Ectodermal cell (in vitro differentiated cells): ENCODE results near the gene KAZN.

Experiments used
- H3K27ac ChIP-seq: 2 replicates; pipeline ENCODE4 v1.7.0; 2013; ENCODE audit warnings: mild to moderate bottlenecking, low read depth, low read length; ENCODE audit not compliant: insufficient read depth, poor library complexity, severe bottlenecking
- H3K27me3 ChIP-seq: 2 replicates; pipeline ENCODE4 v1.7.0; 2013; ENCODE audit warnings: mild to moderate bottlenecking, low read length; ENCODE audit not compliant: insufficient read depth, control insufficient read depth, poor library complexity, severe bottlenecking
- H3K36me3 ChIP-seq: one replicate; pipeline ENCODE4 v1.7.0; 2013; ENCODE audit warnings: low read length; ENCODE audit not compliant: control insufficient read depth, insufficient read depth
- H3K4me1 ChIP-seq: one replicate; pipeline ENCODE4 v1.7.0; 2013; ENCODE audit warnings: low read length; ENCODE audit not compliant: control insufficient read depth, insufficient read depth
- H3K4me3 ChIP-seq: 2 replicates; pipeline ENCODE4 v1.7.0; 2013; ENCODE audit warnings: low read depth, low read length, control low read depth; ENCODE audit not compliant: insufficient read depth
- H3K9me3 ChIP-seq: 2 replicates; pipeline ENCODE4 v1.7.0; 2013; ENCODE audit warnings: mild to moderate bottlenecking, low read length, moderate library complexity; ENCODE audit not compliant: control insufficient read depth
- WGBS, 2 experiments: methylation state at CpG; one replicate each; pipeline ENCODE4 v1.1.7; 2013; ENCODE audit warnings: missing lambda C conversion rate in 2 of 2; 5-methylcytosine and 5-hydroxymethylcytosine counted together

Gene KAZN

DNA sequence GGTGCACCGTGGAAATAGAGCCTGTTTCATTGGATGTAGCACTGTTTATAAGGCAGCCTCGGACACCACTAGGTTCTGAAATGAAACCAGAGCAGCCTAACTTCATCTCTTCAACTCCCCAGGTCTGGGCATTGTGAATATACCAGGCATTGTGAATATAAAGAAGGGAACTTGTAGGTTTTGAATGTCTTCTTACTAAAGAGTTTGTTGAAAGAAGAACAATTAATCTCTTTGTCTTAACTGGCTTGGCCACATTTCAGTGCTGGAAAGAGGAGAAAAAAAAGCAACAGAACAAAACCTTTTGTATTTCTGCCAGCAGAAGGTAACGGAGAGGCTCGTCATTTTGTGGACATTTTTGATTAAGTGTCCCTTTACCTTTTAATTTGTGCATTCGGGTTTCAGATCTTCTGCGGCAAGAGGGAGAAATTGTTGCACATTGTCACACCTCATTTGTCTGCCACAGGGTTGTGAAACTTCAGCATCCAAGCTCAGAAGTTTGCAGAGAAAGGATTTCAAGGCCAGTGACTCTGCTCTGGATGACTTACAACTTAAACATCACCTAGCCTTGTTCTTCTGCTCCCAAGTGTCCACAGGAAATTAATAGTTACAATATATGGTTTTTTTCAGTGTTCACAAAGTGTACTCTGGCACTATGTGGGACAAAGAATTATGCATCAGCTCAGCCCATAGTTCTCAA, 158.3 kb downstream of the KAZN start:
- Histone ChIP-seq H3K27me3 (no peaks in the 10 kb centered on the region), H3K9me3 (no peaks in the 10 kb centered on the region), H3K4me3 (no peak overlapping the region), H3K4me1 (peaks cover 22% of the 10 kb centered on the region), H3K27ac (no peak overlapping the region), H3K36me3 (no peaks in the 10 kb centered on the region)
- WGBS, 2 experiments, result 74 to 84% methylated on average over 6 of the region's 6 CpGs

DNA sequence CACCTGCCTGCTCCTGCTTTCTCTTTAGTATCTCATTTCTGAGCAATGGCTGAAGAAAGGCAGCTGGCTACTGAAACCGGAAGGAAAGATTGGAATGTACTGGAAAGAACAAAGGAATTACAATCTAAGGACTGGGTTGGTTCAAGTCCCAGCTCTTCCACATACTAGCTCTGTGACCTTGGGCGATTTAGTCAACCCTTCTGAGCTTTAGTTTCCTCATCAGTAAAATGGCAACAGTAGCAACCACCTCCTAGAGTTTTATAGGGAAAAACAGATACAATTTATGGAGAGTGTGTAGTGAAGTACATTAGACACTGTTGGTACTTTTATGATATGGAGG, 158.8 kb downstream of the KAZN start:
- no peak overlapping the region for H3K27ac ChIP-seq

DNA sequence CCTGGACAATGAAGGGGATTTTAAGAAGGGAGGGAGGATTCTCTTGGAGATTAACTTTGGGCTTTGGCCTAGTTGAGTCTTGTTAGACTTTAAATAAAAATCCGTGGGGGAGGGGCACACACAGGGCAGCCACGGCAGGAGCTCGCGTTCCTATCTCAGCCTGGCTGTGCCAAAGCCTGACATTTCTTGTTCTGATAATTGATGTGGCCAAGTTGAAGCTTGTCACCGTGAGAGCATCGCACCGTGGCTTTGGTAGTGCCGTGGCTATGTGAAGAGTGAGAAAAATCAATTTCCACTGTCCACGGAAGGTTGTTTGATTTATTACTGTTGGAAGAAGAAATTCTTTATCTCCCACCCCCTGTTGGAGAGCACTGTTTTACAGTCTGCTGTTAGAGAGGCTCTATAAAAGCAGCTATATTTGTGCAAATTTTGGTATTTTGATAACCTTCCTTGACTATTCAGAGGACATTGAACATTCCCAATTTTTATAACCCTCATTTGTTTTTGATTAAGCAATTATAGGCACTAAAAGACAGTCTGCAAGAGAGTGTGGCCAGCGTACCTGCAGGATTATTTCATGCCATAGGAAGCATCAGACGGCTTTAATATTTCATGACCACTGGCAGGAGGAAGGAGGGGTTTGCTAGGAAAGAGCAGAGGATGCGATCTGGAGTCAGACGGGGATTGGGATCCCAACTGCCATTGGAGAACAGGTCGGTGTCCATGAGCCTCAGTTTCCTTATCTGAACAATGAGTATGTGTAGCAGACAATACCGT, 160.7 kb downstream of the KAZN start:
- Histone ChIP-seq H3K27ac (no peak overlapping the region), H3K4me1 (peaks cover 23% of the 10 kb centered on the region), H3K9me3 (no peaks in the 10 kb centered on the region), H3K27me3 (no peaks in the 10 kb centered on the region), H3K4me3 (no peak overlapping the region), H3K36me3 (no peaks in the 10 kb centered on the region)
- WGBS, 2 experiments, result 61 to 63% methylated on average over 15 of the region's 15 CpGs

More for the DNA sequence above, 158.8 kb downstream of the KAZN start:
- Histone ChIP-seq H3K36me3 (no peaks in the 10 kb centered on the region), H3K4me3 (no peak overlapping the region), H3K27me3 (no peaks in the 10 kb centered on the region), H3K9me3 (no peaks in the 10 kb centered on the region), H3K4me1 (peaks cover 23% of the 10 kb centered on the region)
- 90 to 97% methylated on average over 2 of the region's 2 CpGs for WGBS, 2 experiments

DNA sequence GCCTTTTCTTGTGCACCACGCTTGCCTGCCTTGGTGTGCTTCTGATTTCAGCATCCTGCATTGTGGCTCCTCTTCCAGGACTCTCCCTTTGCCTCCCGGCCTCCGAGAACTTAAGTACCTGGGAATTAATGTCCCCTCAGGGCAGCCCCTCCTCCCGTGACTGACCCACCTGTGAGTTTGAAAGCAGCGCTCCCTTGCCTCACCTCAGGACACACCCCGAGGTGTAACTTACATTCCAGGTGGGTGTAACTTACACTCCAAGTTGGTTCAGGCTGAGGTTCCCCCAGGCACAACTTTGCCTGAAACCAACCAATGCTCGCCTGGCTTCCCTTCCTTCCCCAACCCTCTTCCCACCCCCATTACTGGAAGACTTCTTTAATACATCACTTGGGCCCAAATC, 161.4 kb downstream of the KAZN start:
- no peak overlapping the region for H3K27ac ChIP-seq
- 85 to 86% methylated on average over 7 of the region's 7 CpGs for WGBS, 2 experiments
- H3K27me3 ChIP-seq, result no peaks in the 10 kb centered on the region
- H3K4me3 ChIP-seq, result no peak overlapping the region
- H3K9me3 ChIP-seq, result no peaks in the 10 kb centered on the region
- H3K36me3 ChIP-seq, result no peaks in the 10 kb centered on the region
- H3K4me1 ChIP-seq, result peaks cover 23% of the 10 kb centered on the region

DNA sequence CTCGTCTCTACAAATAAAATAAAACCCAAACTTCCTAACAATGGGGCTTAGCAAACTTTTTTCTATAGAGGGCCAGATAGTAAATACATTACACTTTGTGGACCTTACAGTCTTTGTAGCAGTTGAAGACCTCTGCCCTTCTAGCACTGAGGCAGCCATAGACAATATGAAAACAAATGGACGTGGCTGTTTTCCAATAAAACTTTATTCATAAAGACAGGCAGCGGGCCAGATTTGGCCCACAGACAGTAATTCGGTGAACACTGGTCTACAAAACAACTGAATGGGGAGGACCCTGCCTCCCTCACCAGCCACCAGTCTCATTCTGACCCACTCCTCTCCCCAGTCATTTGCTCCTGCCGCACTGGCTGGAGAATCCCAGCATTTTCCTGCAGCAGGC, 162.3 kb downstream of the KAZN start:
- 86 to 93% methylated on average over 5 of the region's 5 CpGs for WGBS, 2 experiments
- H3K4me1 ChIP-seq, result peaks cover 23% of the 10 kb centered on the region
- no peaks in the 10 kb centered on the region for H3K9me3 ChIP-seq
- H3K4me3 ChIP-seq, result no peak overlapping the region
- H3K27me3 ChIP-seq, result no peaks in the 10 kb centered on the region
- H3K27ac ChIP-seq, result no peak overlapping the region
- no peaks in the 10 kb centered on the region for H3K36me3 ChIP-seq

DNA sequence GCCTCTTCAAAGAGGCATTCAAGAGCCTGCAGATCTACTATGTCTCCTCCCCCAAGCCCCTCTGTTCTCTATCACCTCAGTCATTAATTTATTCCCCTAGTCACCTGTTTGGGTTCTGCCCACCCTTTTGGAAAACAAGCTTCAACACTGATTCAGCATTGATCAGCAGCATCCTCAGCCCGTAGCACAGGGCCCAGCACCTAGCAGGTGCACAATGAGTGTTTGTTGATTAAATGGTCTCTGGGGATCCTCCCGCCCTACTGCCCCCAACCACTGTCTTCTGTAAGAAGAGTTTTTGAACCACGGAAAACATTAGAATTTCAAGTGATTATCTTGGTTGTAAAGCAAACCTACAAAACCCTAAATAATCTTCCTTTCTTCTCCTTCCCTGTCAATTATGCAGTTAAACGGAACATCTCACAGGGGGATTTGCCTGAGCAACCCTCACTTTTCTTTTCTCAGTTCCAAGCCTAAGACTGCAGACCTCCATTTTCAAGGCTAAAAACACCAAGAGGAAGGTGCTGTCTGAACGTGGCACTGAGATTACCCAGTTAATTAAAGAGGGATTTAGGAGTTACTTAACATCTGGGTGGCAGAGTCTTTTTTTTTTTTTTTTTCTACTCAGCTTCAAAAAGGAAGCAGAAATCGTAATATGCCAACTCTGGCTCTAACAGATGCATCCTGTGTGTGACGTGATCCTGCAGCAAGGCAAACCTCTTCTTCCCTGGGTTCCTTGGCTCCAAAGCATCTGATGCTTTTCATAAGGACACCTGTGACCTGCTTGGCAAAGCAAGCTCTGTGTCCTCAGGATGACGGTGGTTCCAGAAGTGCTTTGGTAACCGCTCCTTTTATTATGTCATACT, 163.0 kb downstream of the KAZN start:
- 76 to 81% methylated on average over 8 to 9 of the region's 9 CpGs for WGBS, 2 experiments
- Histone ChIP-seq H3K27me3 (no peaks in the 10 kb centered on the region), H3K4me3 (no peak overlapping the region), H3K27ac (no peak overlapping the region), H3K36me3 (no peaks in the 10 kb centered on the region), H3K9me3 (no peaks in the 10 kb centered on the region), H3K4me1 (peaks cover 17% of the 10 kb centered on the region)

DNA sequence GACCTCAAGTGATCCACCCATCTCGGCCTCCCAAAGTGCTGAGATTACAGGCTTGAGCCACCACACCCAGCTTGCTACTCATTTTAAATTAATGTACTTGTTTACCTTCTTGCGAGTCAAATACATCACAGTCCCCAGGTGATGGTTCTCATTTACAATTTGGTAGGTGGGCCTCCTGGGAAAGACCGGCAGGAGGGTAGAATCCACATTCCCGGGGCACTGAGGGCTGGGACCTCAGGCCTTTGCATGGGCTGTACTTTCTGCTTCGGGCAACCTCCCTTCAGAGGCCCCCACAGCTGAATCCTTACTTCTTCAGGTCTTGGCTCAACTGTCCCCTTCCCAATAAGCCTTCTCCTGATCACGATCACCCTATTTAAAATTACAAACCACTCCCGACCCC, 165.5 kb downstream of the KAZN start:
- H3K4me3 ChIP-seq, result no peak overlapping the region
- no peaks in the 10 kb centered on the region for H3K9me3 ChIP-seq
- no peaks in the 10 kb centered on the region for H3K27me3 ChIP-seq
- no peak overlapping the region for H3K27ac ChIP-seq
- WGBS, 2 experiments, result 82 to 86% methylated on average over 7 of the region's 7 CpGs
- peaks cover 29% of the 10 kb centered on the region for H3K4me1 ChIP-seq
- H3K36me3 ChIP-seq, result no peaks in the 10 kb centered on the region

DNA sequence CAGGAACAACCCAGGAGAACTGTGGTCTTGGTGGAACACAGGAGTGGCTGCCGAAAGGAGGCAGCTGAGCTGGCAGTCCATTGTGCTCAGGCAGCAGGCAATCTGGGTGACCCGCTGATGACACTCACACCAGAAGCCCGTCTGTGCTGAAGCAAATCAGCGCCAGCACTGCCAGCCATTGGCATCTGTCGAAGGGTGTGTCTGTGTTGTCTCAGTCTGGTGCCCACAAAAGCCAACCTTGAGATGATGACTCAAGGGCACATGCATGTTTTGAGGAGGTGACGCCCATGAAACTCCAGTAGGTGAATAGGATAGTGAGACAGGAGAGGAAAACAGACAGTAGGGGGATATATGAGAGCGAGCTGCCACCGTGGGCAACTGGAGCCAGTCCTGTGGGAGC, 167.3 kb downstream of the KAZN start:
- H3K9me3 ChIP-seq, result no peaks in the 10 kb centered on the region
- no peaks in the 10 kb centered on the region for H3K27me3 ChIP-seq
- WGBS, 2 experiments, result 94% methylated on average over 8 of the region's 8 CpGs
- no peaks in the 10 kb centered on the region for H3K36me3 ChIP-seq
- no peak overlapping the region for H3K27ac ChIP-seq
- H3K4me1 ChIP-seq, result peaks cover 27% of the 10 kb centered on the region
- H3K4me3 ChIP-seq, result no peak overlapping the region

DNA sequence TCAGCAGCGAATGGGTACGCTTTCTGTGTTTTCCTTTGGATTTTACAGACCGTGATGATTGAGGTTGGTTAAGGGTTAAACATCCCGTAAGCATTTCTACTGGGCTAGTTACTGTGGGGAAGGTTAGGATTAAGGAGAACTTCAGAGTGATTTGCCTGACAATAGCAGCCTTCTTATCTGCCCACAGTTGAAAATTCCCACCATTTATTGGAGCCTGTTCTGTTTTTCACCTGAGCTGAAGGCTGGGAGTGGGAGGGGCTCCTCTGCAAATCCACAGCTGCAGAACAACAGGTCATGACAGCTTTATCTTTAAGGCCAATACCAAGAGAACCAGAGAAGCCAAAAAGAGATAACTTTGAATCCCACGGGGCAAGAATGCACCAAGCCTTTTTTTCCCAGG, 168.6 kb downstream of the KAZN start:
- Histone ChIP-seq H3K4me3 (no peak overlapping the region), H3K27me3 (no peaks in the 10 kb centered on the region), H3K36me3 (no peaks in the 10 kb centered on the region), H3K27ac (no peak overlapping the region), H3K4me1 (peaks cover 17% of the 10 kb centered on the region), H3K9me3 (no peaks in the 10 kb centered on the region)
- 55 to 56% methylated on average over 5 of the region's 5 CpGs for WGBS, 2 experiments
